ENCODE data around the gene POTEM. TPM values are rescaled to one million over a fixed set of nuclear protein-coding genes. Genes with fewer than 3 reads are reported as not detected.
"Not testable (repeated sequence)": the region's sequence is repeated elsewhere in the genome, so short reads cannot be mapped to it uniquely, and the experiment has no call there.

Gene POTEM
- total RNA-seq, 1 donor from 2014 or later: not detected

DNA sequence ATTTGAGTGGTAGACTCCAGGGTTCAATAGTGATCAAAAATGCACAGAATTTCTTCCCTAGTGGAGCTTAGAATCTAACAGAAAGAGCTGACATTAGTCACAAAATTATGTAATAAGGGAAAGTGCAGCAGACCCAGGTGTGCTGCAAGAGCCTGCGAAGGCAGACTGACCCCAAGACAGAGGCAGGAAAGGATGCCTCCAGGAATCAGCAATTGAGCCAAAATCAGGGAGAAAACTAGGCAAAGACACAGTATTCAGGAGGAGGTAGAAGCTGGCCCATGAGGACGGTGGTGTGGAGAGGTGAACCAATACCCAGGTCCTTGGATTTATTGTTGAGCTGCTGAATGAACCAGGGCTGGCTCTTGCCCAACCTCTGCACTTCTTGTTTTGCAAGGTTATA is 76.2 kb downstream of the POTEM start:
- H2AFZ ChIP-seq (replicated peaks); H3K27ac Mint-ChIP-seq; H3K4me1 Mint-ChIP-seq; H3K79me2 ChIP-seq (ENCODE audit: low read depth); H3K4me1 ChIP-seq; H3K4me3 Mint-ChIP-seq; H3K36me3 ChIP-seq; H3K4me3 ChIP-seq; H3K27me3 ChIP-seq; H3K9me3 Mint-ChIP-seq; H3K9me3 ChIP-seq (ENCODE audit: low read depth); H3K9ac ChIP-seq; H3F3A ChIP-seq (ENCODE audit: low read depth); H3K27ac ChIP-seq; H4K20me1 ChIP-seq (ENCODE audit: low read depth); H3K36me3 Mint-ChIP-seq; H3K27me3 Mint-ChIP-seq (ENCODE audit: insufficient read depth, low read depth); DNase-seq (ENCODE audit: low spot score); H3K4me2 ChIP-seq: not testable (repeated sequence)

Small RNA genes within 50 kb of the gene (small RNA-seq; reads per million reads assigned to genes)
- not detected for gene RNU6-1239P

All from neural progenitor cell (in vitro differentiated cells).